AG08396 (cell line): ENCODE results near the gene OAS3.
"Not testable (repeated sequence)": the region's sequence is repeated elsewhere in the genome, so short reads cannot be mapped to it uniquely, and the experiment has no call there.

Experiments used
- DNase-seq: peaks from one replicate; pipeline ENCODE4 v3.0.0; 2012; ENCODE audit warnings: low spot score, mixed read lengths

OAS3 gene

GRCh38 chr12:112957125-112957524, 18.9 kb downstream of the OAS3 start:
- not testable (repeated sequence) for DNase-seq

GRCh38 chr12:112961074-112961473, 22.8 kb downstream of the OAS3 start:
- no peak for DNase-seq

GRCh38 chr12:112961536-112961935, 23.3 kb downstream of the OAS3 start:
- no peak for DNase-seq

DNA sequence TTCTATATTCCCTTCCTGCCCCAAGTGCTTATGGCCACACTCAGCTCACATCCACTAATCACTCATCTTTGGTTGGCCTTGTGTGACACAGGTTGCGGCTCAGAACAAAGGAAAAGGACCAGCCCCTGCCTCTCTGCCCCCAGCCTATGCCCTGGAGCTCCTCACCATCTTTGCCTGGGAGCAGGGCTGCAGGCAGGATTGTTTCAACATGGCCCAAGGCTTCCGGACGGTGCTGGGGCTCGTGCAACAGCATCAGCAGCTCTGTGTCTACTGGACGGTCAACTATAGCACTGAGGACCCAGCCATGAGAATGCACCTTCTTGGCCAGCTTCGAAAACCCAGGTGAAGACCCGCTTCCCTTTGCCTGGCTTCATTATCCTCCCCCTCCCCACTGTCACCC, 24.3 kb downstream of the OAS3 start:
- DNase-seq: no peak

DNA sequence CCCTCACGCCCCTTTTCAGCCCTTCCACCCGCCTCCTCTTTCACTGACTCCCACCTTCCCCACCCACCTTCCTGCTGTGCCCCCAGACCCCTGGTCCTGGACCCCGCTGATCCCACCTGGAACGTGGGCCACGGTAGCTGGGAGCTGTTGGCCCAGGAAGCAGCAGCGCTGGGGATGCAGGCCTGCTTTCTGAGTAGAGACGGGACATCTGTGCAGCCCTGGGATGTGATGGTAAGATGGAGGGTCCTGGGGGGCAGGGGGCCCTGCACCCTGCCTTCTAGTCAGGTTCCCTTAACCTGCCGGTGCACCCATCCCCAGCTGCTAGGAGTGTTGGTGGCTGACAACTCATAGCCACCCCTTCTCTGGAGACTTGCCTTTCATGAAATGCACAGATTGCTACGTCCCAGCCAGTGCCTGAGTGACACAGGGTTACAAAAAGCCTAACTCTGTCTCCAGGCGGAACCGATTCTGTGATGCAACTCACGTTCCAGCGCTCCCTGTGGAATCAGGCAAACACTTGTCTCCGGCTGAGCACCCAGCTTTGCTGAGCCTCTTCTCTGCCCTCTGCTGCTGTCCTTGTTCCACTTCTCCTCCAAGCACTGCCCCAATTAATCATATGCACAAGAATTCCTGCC, 25.1 kb downstream of the OAS3 start:
- no peak for DNase-seq

GRCh38 chr12:112964067-112964670, 25.9 kb downstream of the OAS3 start:
- no peak for DNase-seq

GRCh38 chr12:112964915-112965314, 26.6 kb downstream of the OAS3 start:
- no peak for DNase-seq

GRCh38 chr12:112965643-112966042, 27.4 kb downstream of the OAS3 start:
- no peak for DNase-seq

DNA sequence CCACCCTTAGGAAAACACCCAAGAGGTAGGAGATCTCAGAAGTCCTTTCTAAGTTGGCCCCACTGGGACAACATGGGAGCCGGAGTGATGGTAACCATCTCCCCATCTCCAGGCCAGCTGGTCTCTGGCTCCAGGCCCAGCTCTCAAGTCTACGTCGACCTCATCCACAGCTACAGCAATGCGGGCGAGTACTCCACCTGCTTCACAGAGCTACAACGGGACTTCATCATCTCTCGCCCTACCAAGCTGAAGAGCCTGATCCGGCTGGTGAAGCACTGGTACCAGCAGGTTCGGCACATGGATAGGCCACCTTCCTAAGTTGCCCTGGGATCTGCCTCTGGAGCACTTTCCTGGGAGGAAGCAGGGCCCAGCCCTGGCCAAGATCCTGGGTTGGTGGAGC, 29.0 kb downstream of the OAS3 start:
- DNase-seq: no peak

- DNase-seq: no peak
Measured at GRCh38 chr12:112967858-112968257, 29.6 kb downstream of the OAS3 start.

GRCh38 chr12:112969547-112970306, 31.5 kb downstream of the OAS3 start:
- DNase-seq: no peak

DNA sequence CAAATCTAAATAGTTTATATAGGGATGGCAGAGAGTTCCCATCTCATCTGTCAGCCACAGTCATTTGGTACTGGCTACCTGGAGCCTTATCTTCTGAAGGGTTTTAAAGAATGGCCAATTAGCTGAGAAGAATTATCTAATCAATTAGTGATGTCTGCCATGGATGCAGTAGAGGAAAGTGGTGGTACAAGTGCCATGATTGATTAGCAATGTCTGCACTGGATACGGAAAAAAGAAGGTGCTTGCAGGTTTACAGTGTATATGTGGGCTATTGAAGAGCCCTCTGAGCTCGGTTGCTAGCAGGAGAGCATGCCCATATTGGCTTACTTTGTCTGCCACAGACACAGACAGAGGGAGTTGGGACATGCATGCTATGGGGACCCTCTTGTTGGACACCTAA, 32.1 kb downstream of the OAS3 start:
- DNase-seq: no peak

GRCh38 chr12:112971248-112971647, 33.0 kb downstream of the OAS3 start:
- DNase-seq: no peak

DNA sequence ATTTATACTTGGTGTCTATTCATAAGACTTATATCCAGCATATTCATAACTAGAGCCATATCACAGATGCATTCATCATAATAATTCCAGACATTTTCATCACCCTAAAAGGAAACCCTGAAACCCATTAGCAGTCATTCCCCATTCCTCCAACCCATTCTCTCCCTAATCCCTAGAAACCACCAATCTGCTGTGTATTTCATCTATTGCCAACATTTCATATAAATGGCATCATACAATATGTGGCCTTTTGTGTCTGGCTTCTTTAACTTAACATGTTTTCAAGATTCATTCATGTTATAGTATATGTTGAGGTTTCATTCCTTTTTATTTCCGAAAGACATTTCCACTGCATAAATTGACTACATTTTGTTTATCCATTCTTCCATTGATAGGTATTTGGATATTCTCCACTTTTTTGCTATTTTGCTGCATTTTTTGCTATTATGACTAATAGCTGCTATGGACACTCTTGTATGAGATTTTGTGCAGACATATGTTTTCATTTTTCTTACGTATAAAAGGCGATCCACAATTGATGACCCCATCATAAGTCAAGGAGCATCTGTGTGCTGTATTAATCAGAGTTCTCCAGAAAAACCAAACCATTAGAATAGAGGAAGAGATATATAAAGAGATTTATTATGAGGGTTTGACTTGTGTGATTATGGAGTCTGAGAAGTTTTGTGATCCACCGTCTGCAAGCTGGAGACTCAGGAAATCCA, 34.9 kb downstream of the OAS3 start:
- no peak for DNase-seq

- no peak for DNase-seq
Measured at GRCh38 chr12:112973818-112974231, 35.6 kb downstream of the OAS3 start.

GRCh38 chr12:112974904-112975303, 36.6 kb downstream of the OAS3 start:
- DNase-seq: no peak

- DNase-seq: no peak
Measured at GRCh38 chr12:112977139-112977538, 38.9 kb downstream of the OAS3 start.

DNA sequence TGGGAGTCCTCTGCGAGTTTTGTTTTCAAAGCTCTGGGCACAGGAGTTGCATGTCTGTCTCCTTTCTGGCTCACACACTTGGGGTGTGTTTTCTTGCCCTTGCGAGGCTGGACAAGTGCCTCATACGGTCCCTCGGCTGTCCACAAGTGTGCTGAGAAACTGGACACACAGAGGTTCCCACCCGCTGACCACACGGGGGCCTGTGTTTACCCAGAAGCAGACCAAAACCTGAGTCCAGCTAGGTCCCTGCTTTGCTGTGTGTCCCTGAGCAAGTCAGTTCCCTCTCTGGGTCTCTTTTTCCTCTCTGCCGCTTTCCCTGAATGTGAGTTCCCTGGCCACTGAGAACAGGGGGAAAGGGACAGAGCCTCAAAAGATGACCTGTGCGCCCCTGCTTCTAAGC, 39.4 kb downstream of the OAS3 start:
- DNase-seq: no peak

- peak; percentile 58 for DNase-seq
Measured at GRCh38 chr12:112978163-112979040, 40.1 kb downstream of the OAS3 start, which contains the start of gene OAS2. Gene OAS2, plus strand, starts transcription at chr12:112978519. Its CDS starts 90 bp downstream, at chr12:112978609.

DNA sequence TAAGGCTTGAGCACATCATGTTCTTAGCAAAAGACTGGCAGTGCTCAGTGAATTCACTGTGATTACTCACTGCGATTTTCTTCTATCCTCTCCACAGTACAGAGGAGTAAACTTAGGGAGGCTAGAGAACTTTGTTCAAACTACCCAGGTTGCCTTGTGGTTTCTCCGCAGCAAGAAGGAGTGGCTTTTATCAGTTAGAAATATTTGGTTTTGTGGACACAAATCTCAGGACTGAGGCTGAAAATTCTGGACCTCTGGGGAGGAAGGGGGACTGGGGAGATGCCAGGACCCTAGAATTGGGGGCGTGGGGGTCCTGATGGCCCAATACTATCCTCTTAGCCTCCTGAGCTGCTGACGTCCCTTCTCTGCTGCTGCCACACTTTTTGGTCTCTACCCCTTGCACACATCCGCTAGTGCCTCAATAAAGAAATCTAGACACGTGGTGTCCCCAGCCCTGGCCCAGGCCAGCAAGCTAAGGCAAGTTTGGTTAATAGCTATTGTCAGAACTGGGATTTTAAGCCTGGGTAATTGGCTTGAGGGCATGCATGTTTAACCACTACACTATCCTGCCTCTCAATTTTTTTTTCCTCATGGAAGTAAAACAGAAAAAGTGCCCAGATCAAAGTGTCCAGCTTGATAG, 40.9 kb downstream of the OAS3 start:
- no peak for DNase-seq
